NCI-H2081 treated with DMSO at 0.1 percent for 48 hours (cell line): Measurements from ENCODE around the gene SRPK2.
A peak's percentile ranks its signal among the peaks of the same experiment; 100 is the strongest.

ENCODE experiments used
- DNase-seq: peaks from one replicate; lab custom pipeline; 2025; lab: John Stamatoyannopoulos, UW

SRPK2 gene

GRCh38 chr7:105133986-105134655 lies 254.6 kb downstream of the SRPK2 start:
- DNase-seq: no peak

- no peak for DNase-seq
Measured at GRCh38 chr7:105133358-105133757, 255.4 kb downstream of the SRPK2 start.

GRCh38 chr7:105132835-105133234 lies 255.9 kb downstream of the SRPK2 start:
- no peak for DNase-seq

- DNase-seq: no peak
Measured at GRCh38 chr7:105132335-105132734, 256.4 kb downstream of the SRPK2 start.

- no peak for DNase-seq
Measured at GRCh38 chr7:105131890-105132289, 256.8 kb downstream of the SRPK2 start.

- no peak for DNase-seq
Measured at GRCh38 chr7:105131033-105131656, 257.6 kb downstream of the SRPK2 start.

GRCh38 chr7:105130580-105130979 lies 258.1 kb downstream of the SRPK2 start:
- no peak for DNase-seq

- DNase-seq: no peak
Measured at GRCh38 chr7:105130048-105130447, 258.7 kb downstream of the SRPK2 start.

GRCh38 chr7:105127179-105127578 lies 261.5 kb downstream of the SRPK2 start:
- no peak for DNase-seq

GRCh38 chr7:105126436-105126975 lies 262.2 kb downstream of the SRPK2 start:
- DNase-seq: no peak

GRCh38 chr7:105125745-105126144 lies 263.0 kb downstream of the SRPK2 start:
- no peak for DNase-seq

- no peak for DNase-seq
Measured at GRCh38 chr7:105122619-105123018, 266.1 kb downstream of the SRPK2 start.

- no peak for DNase-seq
Measured at GRCh38 chr7:105118612-105119600, 269.8 kb downstream of the SRPK2 start.

GRCh38 chr7:105112440-105113418 lies 276.0 kb downstream of the SRPK2 start:
- no peak for DNase-seq

- no peak for DNase-seq
Measured at GRCh38 chr7:105107458-105107857, 281.3 kb downstream of the SRPK2 start.

GRCh38 chr7:105106473-105106872 lies 282.2 kb downstream of the SRPK2 start:
- DNase-seq: no peak

GRCh38 chr7:105105579-105105978 lies 283.1 kb downstream of the SRPK2 start:
- DNase-seq: no peak

GRCh38 chr7:105102557-105103352 lies 286.0 kb downstream of the SRPK2 start:
- DNase-seq: no peak

- no peak for DNase-seq
Measured at GRCh38 chr7:105101864-105102263, 286.9 kb downstream of the SRPK2 start.

- DNase-seq: peak; percentile 9
Measured at GRCh38 chr7:105098863-105099515, 289.7 kb downstream of the SRPK2 start.
